ENCODE data around the gene HSPB6.
A peak's percentile ranks its signal among the peaks of the same experiment; 100 is the strongest.

The HSPB6 gene

GRCh38 chr19:35743640-35744429 is 13.0 kb downstream of the HSPB6 start:
- no peak overlapping the region for H3K4me3 ChIP-seq (IDR thresholded peaks at IDR 0.05; ENCODE audit: insufficient read depth, low read depth, low read length)
- no peak overlapping the region for H3K9ac ChIP-seq
- no peaks in the 10 kb centered on the region for H3K36me3 ChIP-seq (ENCODE audit: insufficient read depth)
- peaks cover 53% of the 10 kb centered on the region for H3K4me1 ChIP-seq (ENCODE audit: low read depth, poor library complexity, severe bottlenecking)
- H4K20me1 ChIP-seq (ENCODE audit: insufficient read depth): no peaks in the 10 kb centered on the region
- H2AFZ ChIP-seq (ENCODE audit: low read depth): peak overlapping the region; percentile 50; the same call in 1 of the 2 replicates
- H3K27me3 ChIP-seq (ENCODE audit: insufficient read depth, low read depth): no peaks in the 10 kb centered on the region
- H3K79me2 ChIP-seq (ENCODE audit: insufficient read depth, low read depth): no peaks in the 10 kb centered on the region; the same call in 1 of the 2 replicates
- no peak for TF ChIP-seq CTCF (conservative IDR thresholded peaks at IDR 0.05; ENCODE audit: low read depth, low read length)
- H3K27ac ChIP-seq: no peak overlapping the region
- peak overlapping the region; percentile 50 for H3K4me2 ChIP-seq

GRCh38 chr19:35742121-35742724 is 14.6 kb downstream of the HSPB6 start, which contains the start of gene IGFLR1:
TSS of gene IGFLR1 (minus strand) at chr19:35742452. CDS start at chr19:35741180, 1,272 bp downstream.
- Histone ChIP-seq H3K36me3 (ENCODE audit: insufficient read depth) (no peaks in the 10 kb centered on the region), H3K4me3 (IDR thresholded peaks at IDR 0.05; ENCODE audit: insufficient read depth, low read depth, low read length) (no peak within 1 kb of the TSS), H3K27me3 (ENCODE audit: insufficient read depth, low read depth) (no peaks in the 10 kb centered on the region), H3K79me2 (ENCODE audit: insufficient read depth, low read depth) (no peaks in the 10 kb centered on the region; the same call in 1 of the 2 replicates), H3K27ac (peak within 1 kb of the TSS; percentile 63), H3K4me2 (peak within 1 kb of the TSS; percentile 74), H3K4me1 (ENCODE audit: low read depth, poor library complexity, severe bottlenecking) (peaks cover 46% of the 10 kb centered on the region), H2AFZ (ENCODE audit: low read depth) (peak within 1 kb of the TSS; percentile 62; the same call in 1 of the 2 replicates), H4K20me1 (ENCODE audit: insufficient read depth) (no peaks in the 10 kb centered on the region), H3K9ac (peak within 1 kb of the TSS; percentile 37; the same call in 1 of the 2 replicates)
- TF ChIP-seq CTCF (conservative IDR thresholded peaks at IDR 0.05; ENCODE audit: low read depth, low read length): no peak

GRCh38 chr19:35741203-35741515 is 15.7 kb downstream of the HSPB6 start:
- no peak overlapping the region for H3K4me3 ChIP-seq (IDR thresholded peaks at IDR 0.05; ENCODE audit: insufficient read depth, low read depth, low read length)
- TF ChIP-seq CTCF (conservative IDR thresholded peaks at IDR 0.05; ENCODE audit: low read depth, low read length): peak; percentile 30; the same call in 1 of the 2 replicates
- H3K79me2 ChIP-seq (ENCODE audit: insufficient read depth, low read depth): no peaks in the 10 kb centered on the region; the same call in 1 of the 2 replicates
- H3K36me3 ChIP-seq (ENCODE audit: insufficient read depth): no peaks in the 10 kb centered on the region
- H3K9ac ChIP-seq: peak overlapping the region; percentile 41; the same call in 1 of the 2 replicates
- no peaks in the 10 kb centered on the region for H4K20me1 ChIP-seq (ENCODE audit: insufficient read depth)
- H3K4me2 ChIP-seq: peak overlapping the region; percentile 66
- peak overlapping the region; percentile 74 for H3K27ac ChIP-seq
- H3K27me3 ChIP-seq (ENCODE audit: insufficient read depth, low read depth): no peaks in the 10 kb centered on the region
- peaks cover 43% of the 10 kb centered on the region for H3K4me1 ChIP-seq (ENCODE audit: low read depth, poor library complexity, severe bottlenecking)
- H2AFZ ChIP-seq (ENCODE audit: low read depth): peak overlapping the region; percentile 74

GRCh38 chr19:35740423-35741202 is 16.2 kb downstream of the HSPB6 start:
- H3K27me3 ChIP-seq (ENCODE audit: insufficient read depth, low read depth): no peaks in the 10 kb centered on the region
- H4K20me1 ChIP-seq (ENCODE audit: insufficient read depth): no peaks in the 10 kb centered on the region
- H3K4me2 ChIP-seq: peak overlapping the region; percentile 66
- H2AFZ ChIP-seq (ENCODE audit: low read depth): peak overlapping the region; percentile 74
- no peak overlapping the region for H3K4me3 ChIP-seq (IDR thresholded peaks at IDR 0.05; ENCODE audit: insufficient read depth, low read depth, low read length)
- peaks cover 41% of the 10 kb centered on the region for H3K4me1 ChIP-seq (ENCODE audit: low read depth, poor library complexity, severe bottlenecking)
- peak overlapping the region; percentile 41; the same call in 1 of the 2 replicates for H3K9ac ChIP-seq
- H3K36me3 ChIP-seq (ENCODE audit: insufficient read depth): no peaks in the 10 kb centered on the region
- TF ChIP-seq CTCF (conservative IDR thresholded peaks at IDR 0.05; ENCODE audit: low read depth, low read length): no peak; the same call in 1 of the 2 replicates
- no peaks in the 10 kb centered on the region for H3K79me2 ChIP-seq (ENCODE audit: insufficient read depth, low read depth)
- peak overlapping the region; percentile 74 for H3K27ac ChIP-seq

Data from KMS-11 (cell line).